K562 (cell line): ENCODE results near the gene ZFY. TPM values are rescaled to one million over a fixed set of nuclear protein-coding genes. Genes with fewer than 3 reads are reported as not detected.

ENCODE experiments used
- ATAC-seq: fragments of 200-7000 bp; cut with Tn5 transposase; 3 replicates; pipeline ENCODE4 v1.9.1; 2020; ENCODE audit warnings: moderate library complexity
- BruUV-seq: library from RNA; stranded (reverse); fragments of 400-500 nt; replicated peaks from 2 replicates; lab custom pipeline; 2021; lab: Mats Ljungman, UMichigan
- CTCF ChIA-PET: fragments of 300-600 bp; formaldehyde crosslinking; extraction: SDS; loops from one replicate; lab custom pipeline; 2021; ENCODE audit warnings: low intra/inter-chr PET ratio; lab: Yijun Ruan, JAX
- POLR2A ChIA-PET: fragments of 300-600, 350-650 bp; sonication (Branson Sonifier 250); formaldehyde crosslinking; extraction: SDS; loops from one replicate; lab custom pipeline; 2021; ENCODE audit warnings: antibody characterized with exemption, inconsistent platforms; lab: Yijun Ruan, JAX
- DNase-seq, 4 experiments: peaks; one replicate each; pipeline versions ENCODE4 v3.0.0 to v3.0.0-alpha.2; 2011 to 2018; ENCODE audit warnings: low spot score in 3 of 4, mixed read lengths in 3 of 4; ENCODE audit errors: extremely low read depth in 1 of 4
- FAIRE-seq: peaks from 2 replicates; lab custom pipeline; 2011; peaks lifted over from hg19 to GRCh38; lab: Jason Lieb, UNC
- H2AFZ ChIP-seq: 2 replicates; pipeline ENCODE4 v1.6.0; 2011; ENCODE audit warnings: low read depth, low read length, control low read depth, inconsistent platforms
- H3K27ac ChIP-seq: fragments of 200-600 bp; 3 replicates; pipeline ENCODE4 v1.8.0; 2011; ENCODE audit warnings: low read depth, mild to moderate bottlenecking, control low read depth, inconsistent platforms, low read length, moderate library complexity, mixed read lengths; ENCODE audit errors: extremely low read depth
- H3K27me3 ChIP-seq, 2 experiments: fragments of 300-600 bp in 1 of 2; 2 replicates in 1 of 2; 3 replicates in 1 of 2; pipeline versions ENCODE4 v1.6.0 to v1.8.0; 2011; ENCODE audit warnings: inconsistent platforms in 2 of 2, low read length in 2 of 2, mild to moderate bottlenecking in 1 of 2, mixed read lengths in 1 of 2, moderate library complexity in 1 of 2; ENCODE audit not compliant: control insufficient read depth in 2 of 2, insufficient read depth in 2 of 2
- H3K36me3 ChIP-seq: fragments of 300-600 bp; 3 replicates; pipeline ENCODE4 v1.8.0; 2011; ENCODE audit warnings: mild to moderate bottlenecking, low read length, inconsistent platforms; ENCODE audit not compliant: control insufficient read depth, insufficient read depth
- H3K4me1 ChIP-seq, 2 experiments: fragments of 200-600 bp in 1 of 2; replicated peaks in 1 of 2; 2 replicates in 1 of 2; 3 replicates in 1 of 2; pipeline versions ENCODE4 v1.5.1 to v1.8.0; 2011; ENCODE audit warnings: inconsistent platforms in 2 of 2, low read length in 2 of 2, mild to moderate bottlenecking in 1 of 2, mixed read lengths in 1 of 2, moderate library complexity in 1 of 2; ENCODE audit not compliant: control insufficient read depth in 2 of 2, insufficient read depth in 2 of 2
- H3K4me2 ChIP-seq: 2 replicates; pipeline ENCODE4 v1.6.1; 2011; ENCODE audit warnings: low read length, control low read depth, inconsistent platforms, mixed read lengths; ENCODE audit not compliant: insufficient read depth
- H3K4me3 ChIP-seq: fragments of 200-600 bp; sonication (generic), shearing (Covaris generic); 2 replicates; pipeline ENCODE4 v1.5.1; 2016; ENCODE audit warnings: control low read depth, inconsistent platforms
- H3K79me2 ChIP-seq: fragments of 200-600 bp; 3 replicates; pipeline ENCODE4 v1.8.0; 2011; ENCODE audit warnings: low read length, inconsistent platforms; ENCODE audit not compliant: control insufficient read depth, insufficient read depth
- H3K9ac ChIP-seq, 2 experiments: 2 replicates each; pipeline versions ENCODE4 v1.6.0 to v1.6.1; 2011; ENCODE audit warnings: low read depth in 2 of 2, low read length in 2 of 2, control low read depth in 1 of 2, inconsistent platforms in 1 of 2, mild to moderate bottlenecking in 1 of 2, mixed read lengths in 1 of 2; ENCODE audit not compliant: insufficient read depth in 1 of 2
- H3K9me1 ChIP-seq: one replicate; pipeline ENCODE4 v1.6.0; 2011; ENCODE audit warnings: inconsistent platforms, mild to moderate bottlenecking, low read length, moderate library complexity; ENCODE audit not compliant: control insufficient read depth, insufficient read depth
- H3K9me3 ChIP-seq: replicated peaks from 2 replicates; pipeline ENCODE4 v1.5.1; 2011; ENCODE audit warnings: low read depth, low read length, inconsistent platforms; ENCODE audit not compliant: control insufficient read depth, insufficient read depth
- H4K20me1 ChIP-seq: replicated peaks from 2 replicates; pipeline ENCODE4 v1.6.1; 2011; ENCODE audit warnings: low read length, inconsistent platforms, mixed read lengths; ENCODE audit not compliant: control insufficient read depth, insufficient read depth
- CBX8 ChIP-seq: fragments of 200-600 bp; sonication (generic); IDR thresholded peaks from 2 replicates; pipeline ENCODE4 v1.6.1; 2012; ENCODE audit warnings: borderline replicate concordance, mixed run types, low read depth, mild to moderate bottlenecking, moderate library complexity, mixed read lengths, low read length, control low read depth, inconsistent platforms; ENCODE audit not compliant: poor library complexity, severe bottlenecking; ENCODE audit errors: extremely low read depth
- FOXJ2 ChIP-seq: fragments of 200-800 bp; sonication (Bioruptor generic); IDR thresholded peaks from 2 replicates; pipeline ENCODE4 v1.6.1; 2016; ENCODE audit warnings: missing genetic modification characterization, missing compliant biosample characterization
- HEY1 ChIP-seq: fragments of 250-450 bp; sonication (Bioruptor Pico); IDR thresholded peaks from 2 replicates; pipeline ENCODE4 v1.5.0; 2020; ENCODE audit warnings: mild to moderate bottlenecking, moderate library complexity, borderline replicate concordance
- HNRNPH1 ChIP-seq: fragments of 200-400 bp; formaldehyde crosslinking; optimal IDR thresholded peaks from 2 replicates; pipeline ENCODE3; 2017; ENCODE audit warnings: low read depth, mild to moderate bottlenecking, low read length, moderate library complexity
- ILK ChIP-seq: fragments of 450-650 bp; IDR thresholded peaks from 2 replicates; pipeline ENCODE4 v1.6.1; 2016; ENCODE audit warnings: missing genetic modification characterization, low read depth, mild to moderate bottlenecking, missing compliant biosample characterization, moderate library complexity, borderline replicate concordance
- MTA1 ChIP-seq: fragments of 450-650 bp; IDR thresholded peaks from 2 replicates; pipeline ENCODE4 v1.6.1; 2017; ENCODE audit warnings: borderline replicate concordance
- MYC ChIP-seq, 2 experiments: fragments of 250-450 bp in 1 of 2; sonication (Bioruptor Pico) in 1 of 2; IDR thresholded peaks; 2 replicates each; pipeline versions ENCODE4 v1.5.1 to v1.6.1; 2012 to 2021; ENCODE audit warnings: low read depth in 2 of 2, borderline replicate concordance in 1 of 2, improper control_type of control experiment in 1 of 2, low read length in 1 of 2, mild to moderate bottlenecking in 1 of 2, moderate library complexity in 1 of 2
- NFIX ChIP-seq: fragments of 250-450 bp; sonication (Bioruptor Pico); IDR thresholded peaks from 2 replicates; pipeline ENCODE4 v1.4.0; 2020; ENCODE audit warnings: low read depth, mild to moderate bottlenecking, moderate library complexity
- NFYB ChIP-seq: IDR thresholded peaks from 2 replicates; pipeline ENCODE4 v1.6.1; 2011; ENCODE audit warnings: mild to moderate bottlenecking, moderate library complexity; ENCODE audit not compliant: insufficient read length; ENCODE audit errors: extremely low read depth
- POLR2H ChIP-seq: IDR thresholded peaks from 2 replicates; pipeline ENCODE4 v1.6.1; 2016; ENCODE audit warnings: missing genetic modification characterization, low read depth, mild to moderate bottlenecking, control low read depth, missing compliant biosample characterization, moderate library complexity
- WGBS: fragments of 100-300 bp; shearing (Covaris generic); methylation state at CpG from one replicate; pipeline ENCODE4 v1.1.6; 2016; ENCODE audit warnings: low coverage, mixed read lengths; ENCODE audit not compliant: insufficient coverage; ENCODE audit errors: missing lambda C conversion rate; 5-methylcytosine and 5-hydroxymethylcytosine counted together
- in situ Hi-C: fragments of 300-500 bp; cut with MboI; formaldehyde crosslinking; loops from 4 replicates; pipeline ENCODE4 v1.15.0; 2018; ENCODE audit warnings: inconsistent platforms, mixed read lengths
- intact Hi-C: fragments of 100-400 bp; cut with micrococcal nuclease; formaldehyde crosslinking; loops from 2 replicates; pipeline ENCODE4 v1.14.2; 2022
- polyA plus RNA-seq, 8 experiments: library from polyadenylated mRNA; depleted of rRNA in 4 of 8; stranded (reverse) in 5 of 8; unstranded in 3 of 8; fragments of >200 nt; fragmentation: Nextera tagmentation in 2 of 8; fragmentation: Illumina TruSeq in 1 of 8; extraction: Ambion mirVana in 2 of 8; extraction: Trizol in 1 of 8; gene quantifications; 2 replicates each; pipeline versions ENCODE4 v1.2.1 to v1.2.3, GENCODE V29; 2011 to 2014; ENCODE audit warnings: inconsistent platforms in 1 of 8, missing spikeins in 1 of 8
- total RNA-seq, 7 experiments: library from RNA; depleted of rRNA in 6 of 7; stranded (reverse); fragments of >200 nt in 6 of 7; fragmentation: Illumina TruSeq in 2 of 7; extraction: Trizol in 2 of 7; gene quantifications; 2 replicates each; pipeline versions ENCODE4 v1.2.1 to v1.2.3, GENCODE V29; 2011 to 2021; ENCODE audit warnings: low replicate concordance in 1 of 7
- TF ChIP-seq, protein P1 (sequence below): fragments of 450-650 bp; IDR thresholded peaks from 2 replicates; pipeline ENCODE4 v1.6.1; 2014; ENCODE audit warnings: low read depth, mild to moderate bottlenecking, moderate library complexity, borderline replicate concordance

ZFY gene
- total and polyA plus RNA-seq, 9 of the 15 experiments (the other 6 are each of a cell fraction or from before 2014, with no cell fraction given) = not detected

DNA sequence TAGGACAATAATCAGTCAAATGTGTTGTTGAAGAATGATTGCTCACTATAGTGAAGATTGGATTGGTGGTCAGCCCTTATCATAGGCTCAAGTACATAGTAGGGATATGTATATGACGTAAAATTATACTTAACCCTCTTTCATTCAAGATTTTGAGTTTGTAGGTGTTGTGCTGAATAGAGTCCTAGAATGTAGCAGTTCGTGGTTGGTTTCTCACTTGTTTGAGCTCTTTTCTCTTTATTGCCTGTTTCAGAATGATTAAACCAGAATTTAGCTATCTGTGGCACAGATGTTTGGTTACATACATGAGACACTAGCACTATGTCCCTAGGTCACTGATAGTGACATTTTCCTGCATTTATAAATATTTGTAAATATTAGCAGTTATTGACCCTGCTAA is 15.5 kb downstream of the ZFY start:
- no peaks in the 10 kb centered on the region for H3K9me1 ChIP-seq
- no peak overlapping the region for H3K27ac ChIP-seq
- ATAC-seq (no peak), DNase-seq (no peak), FAIRE-seq (no peak)
- no peak overlapping the region for H3K9ac ChIP-seq
- POLR2A ChIA-PET = no interaction called here
- H3K27me3 ChIP-seq = no peaks in the 10 kb centered on the region
- intact Hi-C loops = no loop called here
- no peak overlapping the region for H3K4me2 ChIP-seq
- no peaks in the 10 kb centered on the region for H3K79me2 ChIP-seq
- TF ChIP-seq HEY1 (no peak), HNRNPH1 (no peak), ILK (tag) (no peak), NFYB (no peak), FOXJ2 (tag) (no peak), NFIX (no peak)
- no TSS peak for BruUV-seq
- CTCF ChIA-PET = no interaction called here
- H3K4me3 ChIP-seq = no peak overlapping the region
- H4K20me1 ChIP-seq = no peaks in the 10 kb centered on the region
- WGBS = no CpG with 5 or more reads among the region's 2 CpGs
- no peaks in the 10 kb centered on the region for H3K36me3 ChIP-seq
- H3K9me3 ChIP-seq = no peaks in the 10 kb centered on the region
- H3K4me1 ChIP-seq = no peaks in the 10 kb centered on the region
- no peak overlapping the region for H2AFZ ChIP-seq
- in situ Hi-C loops = no loop called here

DNA sequence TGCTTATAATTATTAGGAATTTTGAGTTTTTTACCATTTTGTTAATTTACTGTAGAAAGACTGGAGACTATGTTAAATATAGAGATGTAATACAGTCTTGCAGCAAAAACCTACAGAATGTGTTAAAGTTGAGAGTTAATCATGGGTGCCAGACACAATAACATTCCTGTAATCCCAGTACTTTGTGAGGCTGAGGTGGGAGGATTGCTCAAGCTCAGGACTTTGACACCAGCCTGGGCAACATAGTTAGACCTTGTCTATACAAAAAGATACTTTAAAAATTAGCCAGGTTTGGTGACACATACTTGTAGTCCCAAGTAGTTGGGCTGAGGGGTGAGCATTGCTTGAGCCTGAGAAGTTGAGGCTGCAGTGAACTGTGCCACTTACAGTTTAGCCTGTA is 17.7 kb downstream of the ZFY start:
- H3K9me3 ChIP-seq = no peaks in the 10 kb centered on the region
- H4K20me1 ChIP-seq = no peaks in the 10 kb centered on the region
- intact Hi-C loops = no loop called here
- no peak for DNase-seq
- no peak overlapping the region for H3K4me3 ChIP-seq
- no peaks in the 10 kb centered on the region for H3K4me1 ChIP-seq
- CTCF ChIA-PET = no interaction called here
- no peak overlapping the region for H3K9ac ChIP-seq
- ATAC-seq = no peak
- H3K27ac ChIP-seq = no peak overlapping the region
- no peaks in the 10 kb centered on the region for H3K36me3 ChIP-seq
- no peak overlapping the region for H3K4me2 ChIP-seq
- FAIRE-seq = no peak
- H3K27me3 ChIP-seq = no peaks in the 10 kb centered on the region
- H2AFZ ChIP-seq = no peak overlapping the region
- in situ Hi-C loops = no loop called here
- POLR2A ChIA-PET = no interaction called here
- H3K9me1 ChIP-seq = no peaks in the 10 kb centered on the region
- H3K79me2 ChIP-seq = no peaks in the 10 kb centered on the region
- BruUV-seq = no TSS peak
- TF ChIP-seq POLR2H (tag) (no peak), MTA1 (no peak), MYC (IDR thresholded peaks at IDR 0.05; ENCODE audit: low read depth, low read length) (no peak), MYC (CRISPR knock-in tag; IDR thresholded peaks at IDR 0.05; ENCODE audit: borderline replicate concordance, low read depth) (no peak), CBX8 (no peak)
- TF ChIP-seq, protein P1, sequence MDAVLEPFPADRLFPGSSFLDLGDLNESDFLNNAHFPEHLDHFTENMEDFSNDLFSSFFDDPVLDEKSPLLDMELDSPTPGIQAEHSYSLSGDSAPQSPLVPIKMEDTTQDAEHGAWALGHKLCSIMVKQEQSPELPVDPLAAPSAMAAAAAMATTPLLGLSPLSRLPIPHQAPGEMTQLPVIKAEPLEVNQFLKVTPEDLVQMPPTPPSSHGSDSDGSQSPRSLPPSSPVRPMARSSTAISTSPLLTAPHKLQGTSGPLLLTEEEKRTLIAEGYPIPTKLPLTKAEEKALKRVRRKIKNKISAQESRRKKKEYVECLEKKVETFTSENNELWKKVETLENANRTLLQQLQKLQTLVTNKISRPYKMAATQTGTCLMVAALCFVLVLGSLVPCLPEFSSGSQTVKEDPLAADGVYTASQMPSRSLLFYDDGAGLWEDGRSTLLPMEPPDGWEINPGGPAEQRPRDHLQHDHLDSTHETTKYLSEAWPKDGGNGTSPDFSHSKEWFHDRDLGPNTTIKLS = no peak
